ENCODE data around the gene GSTCD. TPM values are rescaled to one million over a fixed set of nuclear protein-coding genes. Genes with fewer than 3 reads are reported as not detected.

Gene GSTCD
- total RNA-seq, 1 donor from 2014 or later = 65.3 TPM

DNA sequence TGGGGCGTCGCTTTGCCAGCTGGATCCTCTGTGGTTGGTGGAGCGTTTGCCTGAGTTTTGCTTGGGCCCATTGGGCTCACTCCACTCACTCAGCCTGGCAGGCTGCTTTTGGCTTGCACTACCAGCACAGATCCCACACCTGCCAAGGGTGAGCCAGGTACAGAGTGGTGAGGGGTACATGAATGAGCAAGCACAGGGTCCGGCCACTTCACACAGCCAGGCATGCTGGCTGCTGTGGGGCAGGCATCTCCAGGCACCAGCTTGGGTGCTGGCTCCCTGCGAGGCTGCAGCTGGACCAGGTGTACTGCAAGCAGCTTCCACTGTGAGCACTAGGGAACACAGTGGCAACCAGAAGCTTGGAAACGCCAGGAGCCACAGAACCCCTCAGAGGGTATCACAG, 126.6 kb downstream of the GSTCD start:
- H3K79me2 ChIP-seq (ENCODE audit: low read depth) = no peaks in the 10 kb centered on the region
- H3K9me3 ChIP-seq (ENCODE audit: low read depth) = no peaks in the 10 kb centered on the region
- no peak overlapping the region for H2AFZ ChIP-seq (replicated peaks)
- DNase-seq (ENCODE audit: low spot score) = no peak
- H3K27me3 Mint-ChIP-seq (ENCODE audit: insufficient read depth, low read depth) = peaks cover 2% of the 10 kb centered on the region
- TF ChIP-seq EZH2 (IDR thresholded peaks at IDR 0.05) (no peak), EZH2phosphoT487 (IDR thresholded peaks at IDR 0.05) (no peak)
- TF ChIP-seq, protein P1, sequence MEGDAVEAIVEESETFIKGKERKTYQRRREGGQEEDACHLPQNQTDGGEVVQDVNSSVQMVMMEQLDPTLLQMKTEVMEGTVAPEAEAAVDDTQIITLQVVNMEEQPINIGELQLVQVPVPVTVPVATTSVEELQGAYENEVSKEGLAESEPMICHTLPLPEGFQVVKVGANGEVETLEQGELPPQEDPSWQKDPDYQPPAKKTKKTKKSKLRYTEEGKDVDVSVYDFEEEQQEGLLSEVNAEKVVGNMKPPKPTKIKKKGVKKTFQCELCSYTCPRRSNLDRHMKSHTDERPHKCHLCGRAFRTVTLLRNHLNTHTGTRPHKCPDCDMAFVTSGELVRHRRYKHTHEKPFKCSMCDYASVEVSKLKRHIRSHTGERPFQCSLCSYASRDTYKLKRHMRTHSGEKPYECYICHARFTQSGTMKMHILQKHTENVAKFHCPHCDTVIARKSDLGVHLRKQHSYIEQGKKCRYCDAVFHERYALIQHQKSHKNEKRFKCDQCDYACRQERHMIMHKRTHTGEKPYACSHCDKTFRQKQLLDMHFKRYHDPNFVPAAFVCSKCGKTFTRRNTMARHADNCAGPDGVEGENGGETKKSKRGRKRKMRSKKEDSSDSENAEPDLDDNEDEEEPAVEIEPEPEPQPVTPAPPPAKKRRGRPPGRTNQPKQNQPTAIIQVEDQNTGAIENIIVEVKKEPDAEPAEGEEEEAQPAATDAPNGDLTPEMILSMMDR (IDR thresholded peaks at IDR 0.05) = no peak
- no peak overlapping the region for H3K9ac ChIP-seq
- no peak overlapping the region for H3K27ac Mint-ChIP-seq
- H3K36me3 ChIP-seq = peaks cover 6% of the 10 kb centered on the region
- H3K4me1 Mint-ChIP-seq = no peaks in the 10 kb centered on the region
- H3K4me3 Mint-ChIP-seq = no peak overlapping the region
- H4K20me1 ChIP-seq (ENCODE audit: low read depth) = no peaks in the 10 kb centered on the region
- H3K4me1 ChIP-seq = peaks cover 3% of the 10 kb centered on the region
- H3K4me2 ChIP-seq = no peak overlapping the region
- peaks cover 5% of the 10 kb centered on the region for H3F3A ChIP-seq (ENCODE audit: low read depth)
- H3K27ac ChIP-seq = no peak overlapping the region
- H3K27me3 ChIP-seq = no peaks in the 10 kb centered on the region
- no peaks in the 10 kb centered on the region for H3K9me3 Mint-ChIP-seq
- H3K36me3 Mint-ChIP-seq = peaks cover 16% of the 10 kb centered on the region
- H3K4me3 ChIP-seq = no peak overlapping the region

DNA sequence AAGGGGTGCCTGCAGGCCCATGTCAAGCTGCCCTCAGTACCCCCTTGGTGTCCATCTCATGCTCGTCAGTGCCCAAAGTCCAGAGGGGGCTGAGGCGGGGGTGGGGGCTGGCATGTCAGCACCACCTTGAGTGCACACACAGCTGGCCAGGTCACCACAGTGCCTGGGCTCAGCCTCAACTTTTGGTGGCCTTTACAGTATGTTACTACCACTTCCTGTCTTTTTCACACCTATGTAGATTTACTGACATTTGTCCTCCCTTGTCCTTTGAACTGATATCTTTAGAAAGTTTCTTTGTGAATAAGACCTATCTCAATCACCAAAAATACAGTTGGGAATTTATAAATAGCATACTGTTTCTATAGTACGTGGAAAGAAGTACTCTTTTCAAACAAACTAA, 128.0 kb downstream of the GSTCD start:
- no peak overlapping the region for H3K4me2 ChIP-seq
- H3K9ac ChIP-seq = no peak overlapping the region
- peaks cover 11% of the 10 kb centered on the region for H3F3A ChIP-seq (ENCODE audit: low read depth)
- peaks cover 6% of the 10 kb centered on the region for H3K4me1 ChIP-seq
- H3K79me2 ChIP-seq (ENCODE audit: low read depth) = no peaks in the 10 kb centered on the region
- Mint-ChIP-seq H3K36me3 (peaks cover 16% of the 10 kb centered on the region), H3K9me3 (no peaks in the 10 kb centered on the region), H3K27ac (no peak overlapping the region), H3K4me1 (no peaks in the 10 kb centered on the region), H3K4me3 (no peak overlapping the region), H3K27me3 (ENCODE audit: insufficient read depth, low read depth) (peaks cover 1% of the 10 kb centered on the region)
- H3K27me3 ChIP-seq = no peaks in the 10 kb centered on the region
- DNase-seq (ENCODE audit: low spot score) = no peak
- H3K36me3 ChIP-seq = peaks cover 6% of the 10 kb centered on the region
- TF ChIP-seq EZH2 (IDR thresholded peaks at IDR 0.05) (no peak), EZH2phosphoT487 (IDR thresholded peaks at IDR 0.05) (no peak)
- TF ChIP-seq, protein P1 (IDR thresholded peaks at IDR 0.05) = no peak
- no peaks in the 10 kb centered on the region for H3K9me3 ChIP-seq (ENCODE audit: low read depth)
- H3K27ac ChIP-seq = no peak overlapping the region
- H2AFZ ChIP-seq (replicated peaks) = no peak overlapping the region
- no peak overlapping the region for H3K4me3 ChIP-seq
- no peaks in the 10 kb centered on the region for H4K20me1 ChIP-seq (ENCODE audit: low read depth)

DNA sequence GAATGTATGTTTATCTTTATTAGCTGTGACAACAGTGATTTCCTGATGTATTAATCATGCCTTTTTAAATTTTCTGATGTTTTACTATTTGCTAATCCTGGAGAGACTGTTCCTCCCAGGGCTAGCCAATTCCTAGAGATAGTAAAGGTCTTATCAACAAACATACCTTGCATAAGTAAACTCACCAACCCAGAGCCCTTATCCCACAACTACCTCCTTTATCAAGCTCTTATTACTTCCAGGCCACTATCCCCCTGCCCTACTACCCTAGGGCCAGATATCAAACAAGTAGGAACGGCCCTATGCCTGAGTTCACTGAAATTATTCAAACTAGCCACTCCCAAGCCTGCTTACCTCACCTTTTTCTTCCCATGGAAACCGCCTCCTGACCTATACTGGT, 128.5 kb downstream of the GSTCD start:
- H3K27ac Mint-ChIP-seq = no peak overlapping the region
- Histone ChIP-seq H2AFZ (replicated peaks) (no peak overlapping the region), H3F3A (ENCODE audit: low read depth) (peaks cover 11% of the 10 kb centered on the region), H3K9ac (no peak overlapping the region), H3K4me3 (no peak overlapping the region), H3K79me2 (ENCODE audit: low read depth) (no peaks in the 10 kb centered on the region), H4K20me1 (ENCODE audit: low read depth) (no peaks in the 10 kb centered on the region), H3K27me3 (no peaks in the 10 kb centered on the region), H3K9me3 (ENCODE audit: low read depth) (no peaks in the 10 kb centered on the region), H3K4me1 (peaks cover 6% of the 10 kb centered on the region), H3K27ac (no peak overlapping the region), H3K4me2 (no peak overlapping the region), H3K36me3 (peaks cover 6% of the 10 kb centered on the region)
- H3K36me3 Mint-ChIP-seq = peaks cover 16% of the 10 kb centered on the region
- H3K9me3 Mint-ChIP-seq = no peaks in the 10 kb centered on the region
- H3K27me3 Mint-ChIP-seq (ENCODE audit: insufficient read depth, low read depth) = no peaks in the 10 kb centered on the region
- H3K4me1 Mint-ChIP-seq = no peaks in the 10 kb centered on the region
- TF ChIP-seq EZH2 (IDR thresholded peaks at IDR 0.05) = no peak
- TF ChIP-seq, protein P1 (IDR thresholded peaks at IDR 0.05) = no peak
- TF ChIP-seq EZH2phosphoT487 (IDR thresholded peaks at IDR 0.05) = no peak
- DNase-seq (ENCODE audit: low spot score) = no peak
- H3K4me3 Mint-ChIP-seq = no peak overlapping the region

All from neural progenitor cell (in vitro differentiated cells).